NCI-H1105 treated with DMSO at 0.1 percent for 48 hours (cell line): Measurements from ENCODE around the gene PPP2R5B.

Experiments used
- DNase-seq: peaks from one replicate; lab custom pipeline; 2025; lab: John Stamatoyannopoulos, UW

The PPP2R5B gene

DNA sequence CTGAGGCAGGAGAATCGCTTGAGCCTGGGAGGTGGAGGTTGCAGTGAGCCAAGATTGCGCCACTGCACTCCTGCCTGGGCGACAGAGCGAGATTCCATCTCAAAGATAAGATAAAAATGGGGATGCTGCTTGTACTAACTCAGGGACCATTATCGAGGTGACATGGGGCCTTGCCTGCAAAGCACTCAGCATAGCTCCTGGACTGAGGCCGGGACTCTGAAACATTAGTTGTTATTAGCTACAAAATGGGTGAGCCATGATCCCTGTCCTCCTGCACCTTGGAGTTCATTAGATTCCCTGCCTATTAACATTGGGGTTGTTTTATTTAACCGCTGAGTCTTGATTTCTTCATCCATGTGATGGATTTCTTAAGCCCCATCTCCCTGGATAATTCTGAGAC, 5.1 kb downstream of the PPP2R5B start:
- DNase-seq, result no peak

DNA sequence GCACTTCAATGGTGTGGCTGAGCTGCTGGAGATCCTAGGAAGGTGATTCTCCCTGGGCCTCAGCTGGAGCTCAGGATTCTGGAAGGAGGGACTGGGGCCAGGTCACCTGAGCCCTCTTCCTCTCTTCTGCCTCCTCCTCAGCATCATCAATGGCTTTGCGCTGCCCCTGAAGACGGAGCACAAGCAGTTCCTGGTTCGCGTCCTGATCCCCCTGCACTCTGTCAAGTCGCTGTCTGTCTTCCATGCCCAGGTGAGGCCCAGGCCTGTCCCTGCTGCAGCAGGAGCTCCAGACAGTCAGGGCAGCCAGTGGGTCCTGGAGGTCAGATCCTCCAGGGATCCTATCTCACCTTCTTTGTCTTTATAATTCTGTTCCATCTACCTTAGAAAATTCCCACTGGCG, 5.9 kb downstream of the PPP2R5B start:
- no peak for DNase-seq

DNA sequence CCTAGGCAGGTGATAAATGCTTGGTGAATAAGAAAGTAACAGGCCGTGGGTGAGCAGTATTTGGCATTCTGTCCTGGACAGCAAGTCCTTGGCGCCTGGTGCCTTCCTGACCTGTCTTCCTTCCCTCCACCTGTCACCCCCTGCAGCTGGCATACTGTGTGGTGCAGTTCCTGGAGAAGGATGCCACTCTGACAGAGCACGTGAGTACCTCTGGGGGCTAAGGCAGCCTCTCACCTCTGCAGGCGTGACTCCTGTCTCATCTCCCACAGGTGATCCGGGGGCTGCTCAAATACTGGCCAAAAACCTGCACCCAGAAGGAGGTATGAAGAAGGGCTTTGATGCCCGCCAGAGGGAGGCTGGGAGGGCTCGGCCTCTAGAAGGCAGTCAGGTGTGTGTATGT, 6.8 kb downstream of the PPP2R5B start:
- no peak for DNase-seq

DNA sequence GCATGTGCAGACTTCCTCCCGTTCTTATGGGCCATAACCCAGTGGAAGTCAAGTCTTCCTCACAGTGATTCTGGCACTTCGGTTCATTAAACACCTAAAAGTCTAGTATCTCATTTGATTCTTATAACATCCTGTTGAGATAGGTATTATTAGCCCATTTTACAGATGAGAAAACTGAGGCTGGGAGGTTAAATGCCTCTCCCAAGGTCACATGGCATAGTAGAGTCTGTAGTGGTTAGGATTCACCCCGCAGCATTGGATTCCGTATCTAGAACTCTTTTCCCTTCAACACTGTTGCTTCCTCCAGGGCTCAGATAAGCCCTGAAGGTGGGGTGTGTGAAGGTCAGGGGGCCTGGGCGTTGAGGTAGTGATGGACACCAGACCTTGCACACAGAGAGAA, 7.8 kb downstream of the PPP2R5B start:
- no peak for DNase-seq

DNA sequence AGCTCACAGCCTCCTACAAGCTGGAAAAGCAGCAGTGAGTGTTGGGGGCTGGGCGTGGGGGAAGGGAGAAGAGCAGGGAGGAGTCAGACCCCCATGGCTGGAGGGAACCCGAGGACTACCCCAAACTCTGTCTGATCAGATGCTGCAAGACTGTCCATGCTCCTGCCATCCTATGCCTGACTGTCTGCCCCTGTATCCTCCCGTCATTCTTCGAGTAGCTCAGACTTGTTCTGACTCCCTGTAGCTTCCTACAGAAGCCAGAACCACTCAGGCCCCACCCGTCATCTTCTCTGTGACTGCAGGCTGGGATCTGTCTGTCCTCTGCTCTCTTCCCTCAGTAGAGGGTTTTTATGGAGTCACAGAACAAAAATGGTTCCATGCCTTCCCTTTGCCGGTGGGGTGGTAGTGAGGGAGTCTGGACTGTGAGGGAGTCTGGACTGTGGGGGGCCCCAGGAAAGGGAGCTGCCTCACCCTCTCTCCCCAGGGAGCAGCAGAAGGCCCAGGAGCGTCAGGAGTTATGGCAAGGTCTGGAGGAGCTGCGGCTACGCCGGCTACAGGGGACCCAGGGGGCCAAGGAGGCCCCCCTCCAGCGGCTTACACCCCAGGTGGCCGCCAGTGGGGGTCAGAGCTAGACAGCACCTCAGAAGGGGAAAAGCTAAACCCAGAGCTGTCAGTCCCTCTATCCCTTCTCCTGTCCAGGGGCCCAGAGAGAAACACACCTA, 8.9 kb downstream of the PPP2R5B start:
- no peak for DNase-seq

DNA sequence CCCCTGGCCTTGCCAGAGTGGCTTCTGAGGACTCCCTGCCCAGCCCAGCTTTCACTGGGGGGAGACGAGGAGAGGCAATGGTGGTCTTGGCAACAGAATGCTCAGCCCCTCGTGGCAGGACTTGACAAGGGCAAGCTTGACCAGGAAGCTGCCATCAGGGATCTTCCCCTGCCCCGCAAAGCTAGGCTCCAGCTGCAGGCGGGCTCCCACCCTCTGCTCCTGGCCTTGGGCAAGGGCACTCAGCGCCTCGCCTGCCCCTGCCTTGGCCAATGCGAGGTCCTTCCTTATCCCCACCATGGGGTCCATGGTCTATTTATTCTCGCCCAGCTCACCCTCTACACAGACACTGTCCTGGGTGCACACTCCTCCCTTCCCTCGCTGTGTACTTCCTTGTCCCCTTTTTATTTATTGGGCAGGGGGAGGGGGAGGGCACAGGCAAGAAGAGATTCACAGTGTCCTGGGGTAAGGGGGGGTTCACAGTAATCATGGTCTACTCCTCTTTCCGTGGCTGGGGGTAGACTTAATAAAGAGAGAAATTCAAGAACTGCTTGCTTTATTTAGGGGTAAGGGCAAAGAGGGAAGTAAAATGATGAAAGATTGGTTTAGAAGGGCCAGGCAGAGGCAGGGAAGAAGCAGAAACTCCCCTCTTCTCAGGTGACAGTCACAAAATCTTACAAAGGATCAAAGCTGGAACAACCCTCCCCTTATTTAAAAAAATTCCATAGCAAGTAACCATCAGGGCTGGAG, 9.6 kb downstream of the PPP2R5B start:
- DNase-seq, result no peak

DNA sequence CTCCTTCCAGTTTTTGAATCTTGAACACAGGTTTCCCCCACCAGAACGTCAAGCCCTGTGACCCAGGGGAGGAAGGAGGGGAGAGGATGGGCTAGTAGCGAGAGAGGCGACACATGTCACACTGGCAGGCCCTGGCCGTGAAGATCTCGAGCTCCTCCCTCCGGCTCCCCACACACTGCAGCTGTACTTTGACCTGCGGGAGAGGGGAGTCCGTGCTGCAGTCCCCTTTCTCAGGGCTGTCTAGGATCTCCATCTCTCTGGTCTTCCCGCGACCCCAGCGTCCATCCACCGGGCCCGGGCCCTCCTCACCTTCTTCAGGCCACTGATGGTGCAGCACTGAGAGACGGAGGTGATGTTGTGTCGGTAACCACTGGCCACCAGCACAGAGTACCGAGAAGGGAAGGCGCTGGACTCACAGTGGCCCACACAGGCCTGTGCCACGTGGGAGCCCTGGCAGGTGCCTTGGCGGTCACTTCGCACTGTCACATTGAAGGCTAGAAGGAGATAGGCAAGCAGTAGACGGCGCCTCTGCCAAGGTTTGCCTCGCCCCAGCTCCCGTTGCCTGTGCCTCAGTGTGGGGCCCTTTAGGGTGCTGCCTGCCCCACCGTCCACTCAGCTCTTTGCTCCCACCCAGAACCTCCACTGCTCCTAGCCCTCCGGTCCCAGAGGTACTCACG, 10.3 kb downstream of the PPP2R5B start:
- no peak for DNase-seq

DNA sequence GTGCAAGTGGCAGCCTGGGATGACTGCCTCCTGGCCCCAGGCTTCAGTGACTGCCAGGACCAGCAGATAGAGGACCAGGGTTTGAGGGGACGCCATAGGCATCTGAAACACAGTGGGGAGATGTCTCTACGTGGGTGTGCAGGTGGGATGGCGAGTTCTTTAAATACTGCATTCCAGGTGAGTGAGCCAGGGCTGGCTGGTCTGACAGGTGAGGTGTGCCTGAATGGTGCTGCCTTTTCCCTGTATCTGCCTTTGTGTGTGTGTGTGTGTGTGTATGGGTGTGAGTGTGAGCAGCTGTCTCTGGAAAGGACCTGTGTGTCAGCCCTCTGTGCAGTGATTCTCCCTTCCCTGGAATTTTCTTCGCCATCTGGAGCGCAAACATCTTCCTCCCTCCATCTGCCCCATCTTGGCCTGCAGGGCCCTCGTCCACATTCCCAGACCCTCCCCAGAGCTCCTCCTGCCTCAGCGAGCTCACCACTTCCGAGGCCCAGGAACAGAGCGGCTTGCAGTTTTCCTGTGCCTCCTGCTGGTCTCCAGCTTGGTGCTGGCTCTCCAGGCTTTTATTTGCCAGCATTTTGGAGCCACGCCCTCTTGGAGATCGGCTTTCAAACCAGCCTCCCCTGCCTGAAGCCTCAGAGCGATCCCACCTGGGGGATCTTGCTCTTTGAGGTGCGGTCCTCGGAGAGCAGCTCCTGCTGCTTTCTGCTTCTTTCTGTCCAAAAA, 11.0 kb downstream of the PPP2R5B start, which contains the start of gene GPHA2:
TSS of gene GPHA2 (minus strand) at position 535 of the 723 bp plus-strand sequence. CDS start at position 102, 433 bp downstream.
- DNase-seq, result no peak

DNA sequence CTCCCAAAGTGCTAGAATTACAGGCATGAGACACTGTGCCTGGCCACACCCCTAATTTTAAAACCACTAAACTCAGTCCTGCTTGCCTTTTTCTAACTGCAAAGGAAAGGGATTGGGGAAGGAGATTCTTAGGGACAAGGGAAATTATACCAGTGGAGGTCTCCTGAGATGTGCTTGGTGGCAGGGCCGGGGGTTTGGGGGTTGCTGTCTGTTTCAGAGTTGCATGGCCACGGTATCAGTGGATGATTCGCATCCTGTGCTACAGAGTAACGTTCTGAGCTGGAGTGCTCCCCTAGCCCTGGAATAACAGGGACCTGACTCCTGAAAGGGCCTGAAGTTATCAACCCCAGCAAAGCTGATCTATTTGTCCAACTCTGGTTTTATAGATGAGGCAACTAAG, 12.1 kb downstream of the PPP2R5B start:
- DNase-seq, result no peak

DNA sequence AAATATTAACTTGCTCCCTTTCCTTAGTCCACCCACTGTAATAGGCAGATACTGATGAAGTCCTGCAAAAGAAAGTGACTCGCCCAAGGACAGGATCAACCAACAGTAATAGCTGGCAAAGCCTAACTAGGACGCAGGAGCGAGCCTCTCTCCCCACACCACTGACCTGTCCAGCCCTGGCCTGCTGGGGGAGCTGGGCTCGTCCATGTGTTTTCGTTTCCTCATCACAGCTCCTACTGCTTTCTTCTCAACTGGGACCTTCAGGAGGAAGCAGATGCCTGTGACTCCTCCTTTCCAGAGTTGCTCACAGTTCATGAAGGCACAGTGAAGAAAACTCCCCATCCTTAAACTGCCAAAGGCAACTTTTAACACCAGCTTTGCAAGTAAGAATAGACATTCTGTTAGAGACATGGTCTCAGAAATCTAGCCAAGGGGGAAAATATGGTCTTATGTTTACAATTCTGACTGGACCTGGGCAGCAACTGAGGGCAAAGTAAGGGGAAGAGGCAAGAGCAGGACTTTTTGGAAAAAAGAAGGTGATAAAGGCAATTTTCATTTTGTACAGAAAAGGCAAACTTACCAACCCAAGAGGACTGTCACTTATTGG, 22.8 kb downstream of the PPP2R5B start:
- no peak for DNase-seq

DNA sequence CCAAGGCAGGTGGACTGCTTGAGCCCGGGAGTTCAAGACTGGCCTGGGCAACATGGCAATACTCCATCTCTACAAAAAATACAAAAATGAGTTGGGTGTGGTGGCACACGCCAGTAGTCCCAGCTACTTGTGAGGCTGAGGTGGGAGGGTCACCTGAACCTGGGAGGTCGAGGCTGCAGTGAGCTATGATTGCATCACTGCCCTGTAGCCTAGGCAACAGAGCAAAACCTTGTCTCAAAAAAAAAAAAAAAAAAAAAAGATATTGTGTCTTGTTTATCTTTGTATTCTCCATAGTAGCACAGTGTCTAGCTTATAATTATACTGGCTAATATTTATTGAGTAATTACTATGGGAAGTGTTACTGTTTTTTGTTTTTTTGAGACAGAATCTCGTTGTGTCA, 27.0 kb downstream of the PPP2R5B start:
- no peak for DNase-seq

DNA sequence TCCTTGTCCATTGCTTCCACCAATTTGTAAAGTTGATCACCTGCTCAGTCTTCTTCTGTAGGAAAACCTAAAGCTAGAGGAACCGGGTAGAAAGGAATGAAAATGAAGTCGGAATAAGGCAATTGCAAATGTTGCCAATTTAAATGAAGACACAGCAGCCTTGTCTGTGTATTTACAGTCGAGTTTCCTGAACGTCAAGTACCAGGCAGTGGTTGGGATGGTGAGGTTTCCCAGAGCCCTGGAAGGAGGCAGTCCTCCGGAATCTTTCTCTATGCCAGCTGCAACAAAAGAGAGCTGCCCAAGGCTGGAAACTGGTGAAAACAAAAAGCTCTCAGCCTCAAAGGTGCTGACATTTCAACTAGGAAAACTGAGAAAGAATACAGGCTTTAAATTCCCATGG, 29.7 kb downstream of the PPP2R5B start:
- no peak for DNase-seq

DNA sequence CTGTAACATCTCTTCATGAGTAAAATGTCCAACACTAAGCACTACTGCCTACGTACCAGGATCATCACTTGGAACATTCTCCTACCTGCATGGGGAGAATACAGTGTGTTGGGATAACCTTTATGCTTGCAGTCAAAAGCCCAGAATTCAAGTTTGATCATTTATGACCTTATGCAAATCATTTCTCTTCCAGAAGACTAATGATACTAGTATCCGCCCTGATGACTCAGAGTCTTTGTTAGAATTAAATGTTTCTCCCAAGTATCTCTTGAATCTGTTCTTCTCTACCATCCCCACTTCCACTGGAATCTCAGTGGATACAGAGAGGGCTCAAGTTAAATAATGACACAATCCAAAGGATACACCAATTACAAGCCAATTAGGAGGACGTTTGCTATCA, 35.0 kb downstream of the PPP2R5B start:
- DNase-seq, result no peak

DNA sequence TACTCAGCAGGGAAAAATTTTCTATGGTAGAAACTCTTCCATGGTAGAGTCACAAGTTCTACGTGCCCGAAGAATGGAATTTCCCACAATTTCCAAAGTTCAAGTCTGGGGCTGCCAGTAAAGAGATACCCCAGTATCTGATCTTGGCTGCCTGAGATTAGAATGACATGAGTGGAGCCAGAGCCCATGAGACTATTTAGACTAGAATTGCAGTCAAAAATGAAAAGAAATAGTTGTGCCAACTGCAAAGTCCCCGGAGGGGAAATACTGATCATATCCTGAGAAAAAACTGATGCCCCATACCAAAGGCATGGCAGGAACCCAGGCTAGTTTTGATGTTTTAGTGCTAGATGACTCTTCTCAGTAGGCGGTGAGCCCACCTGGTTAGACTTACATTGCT, 36.2 kb downstream of the PPP2R5B start:
- no peak for DNase-seq

DNA sequence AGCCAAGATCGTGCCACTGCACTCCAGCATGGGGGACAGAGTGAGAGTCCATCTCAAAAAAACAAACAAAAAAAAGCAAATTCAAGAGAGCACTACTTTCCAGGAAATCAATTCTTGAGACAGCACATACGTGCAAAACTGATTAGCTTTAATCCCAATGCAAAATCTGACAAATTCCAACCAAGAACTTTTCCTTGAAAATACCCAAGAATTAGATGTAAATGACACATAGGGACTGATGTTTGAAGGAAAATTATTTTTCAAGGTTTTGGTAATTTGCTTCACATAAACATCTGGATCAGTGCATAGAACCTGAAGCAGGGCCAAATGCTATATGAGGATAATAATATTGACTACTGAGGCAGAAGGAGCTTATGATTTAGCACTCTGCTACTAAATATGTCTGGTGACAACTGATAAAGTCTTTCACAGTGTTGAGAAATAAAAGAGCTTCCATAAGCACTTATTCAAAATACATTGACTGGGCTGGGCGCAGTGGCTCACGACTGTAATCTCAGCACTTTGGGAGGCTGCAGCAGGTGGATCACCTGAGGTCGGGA, 38.7 kb downstream of the PPP2R5B start:
- DNase-seq, result no peak

DNA sequence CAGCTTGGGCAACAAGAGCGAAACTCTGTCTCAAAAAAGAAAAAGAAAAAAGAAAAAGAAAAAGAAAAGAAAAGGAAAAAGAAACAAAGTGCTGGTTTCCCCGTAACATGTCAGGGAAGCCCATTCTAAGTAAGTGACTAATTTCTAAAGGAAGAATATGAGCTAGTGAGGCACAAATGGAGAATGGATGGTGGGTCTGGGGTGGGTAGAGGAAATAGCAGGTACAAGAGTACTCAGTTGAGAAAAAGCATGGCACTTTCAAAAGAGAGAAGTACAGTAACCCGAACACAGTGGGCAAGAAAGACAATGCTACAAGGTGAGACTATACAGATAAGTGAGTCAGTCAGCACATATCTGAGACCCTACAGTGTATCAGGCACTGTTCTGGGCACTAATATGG, 42.9 kb downstream of the PPP2R5B start:
- DNase-seq, result no peak

DNA sequence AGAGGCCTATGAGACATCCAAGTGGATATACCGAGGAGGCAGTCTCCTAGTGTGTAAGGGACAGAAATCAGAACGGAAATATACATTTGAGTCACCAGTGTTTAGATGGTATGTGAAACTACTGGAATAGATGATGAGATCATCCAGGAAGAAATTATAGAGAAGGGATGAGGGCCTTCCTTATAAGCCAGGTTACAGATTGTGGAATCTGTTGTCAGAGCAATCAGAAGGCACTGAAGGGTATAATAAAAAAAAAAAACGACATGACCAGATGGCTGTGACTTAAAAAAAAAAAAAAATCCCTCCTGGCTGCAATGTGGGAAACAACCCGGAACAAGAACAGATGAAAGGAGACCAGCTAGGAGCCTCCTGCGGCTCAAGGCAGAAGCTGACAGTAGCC, 44.7 kb downstream of the PPP2R5B start:
- DNase-seq, result no peak

DNA sequence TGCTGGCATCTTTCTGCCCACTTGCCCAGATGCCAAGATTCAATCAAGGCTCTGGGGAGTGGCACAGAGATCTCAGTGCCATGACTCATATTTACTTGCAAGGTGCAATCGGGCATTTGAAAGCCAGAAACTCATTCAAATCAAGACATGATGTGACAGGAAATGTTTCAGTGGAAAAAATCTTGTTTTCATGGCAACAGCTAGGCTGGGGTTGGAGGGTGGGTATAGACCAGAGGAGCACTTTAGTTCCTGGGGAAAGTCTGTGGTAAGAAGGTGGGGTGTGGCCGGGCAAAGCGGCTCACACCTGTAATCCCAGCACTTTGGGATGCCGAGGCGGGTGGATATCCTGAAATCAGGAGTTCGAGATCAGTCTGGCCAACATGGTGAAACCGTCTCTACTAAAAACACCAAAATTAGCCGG, 46.3 kb downstream of the PPP2R5B start:
- no peak for DNase-seq

DNA sequence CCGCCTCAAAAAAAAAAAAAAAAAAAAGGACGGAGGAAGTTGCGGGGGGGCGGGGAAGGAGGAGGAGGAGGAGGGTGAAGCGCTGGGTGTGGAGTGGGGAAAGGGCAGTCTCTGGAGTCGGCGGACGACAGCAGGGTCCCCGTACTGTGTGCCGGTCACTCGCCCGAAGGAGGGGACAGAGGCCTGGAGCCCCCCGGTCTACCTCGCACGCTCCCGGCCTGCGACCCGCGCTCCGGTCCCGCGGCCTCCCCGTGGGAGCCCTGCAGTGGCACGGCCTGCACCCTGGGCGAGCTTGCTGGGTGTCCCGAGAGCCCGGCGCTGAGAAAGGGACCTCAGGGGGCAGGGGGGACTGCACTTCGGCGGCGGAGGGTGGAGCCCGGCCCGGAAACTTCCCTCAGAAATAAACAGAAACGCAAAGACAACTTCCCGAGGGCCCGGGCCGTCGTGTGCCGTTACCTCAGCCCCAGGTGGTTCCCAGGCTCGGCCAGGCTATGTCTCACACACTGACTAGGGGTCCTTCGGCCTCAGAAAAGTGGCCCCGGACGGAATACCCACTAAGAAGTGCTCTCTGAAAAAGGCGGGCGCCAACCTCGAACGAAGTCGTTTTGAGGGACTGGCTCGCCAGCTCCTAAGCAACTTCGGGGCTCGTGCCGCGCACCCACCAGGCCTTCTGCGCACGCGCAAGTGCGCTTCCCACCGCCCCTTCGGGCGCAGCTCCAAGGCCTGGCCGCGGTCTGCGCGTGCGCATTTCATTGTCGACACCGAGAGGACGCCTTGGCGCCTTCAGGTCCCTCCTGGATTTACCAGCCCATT, 47.1 kb downstream of the PPP2R5B start, which contains the start of gene MAJIN:
TSS of gene MAJIN (minus strand) at position 688 of the 813 bp plus-strand sequence. CDS start 12,703 bp downstream, outside the sequence.
- DNase-seq, result no peak

DNA sequence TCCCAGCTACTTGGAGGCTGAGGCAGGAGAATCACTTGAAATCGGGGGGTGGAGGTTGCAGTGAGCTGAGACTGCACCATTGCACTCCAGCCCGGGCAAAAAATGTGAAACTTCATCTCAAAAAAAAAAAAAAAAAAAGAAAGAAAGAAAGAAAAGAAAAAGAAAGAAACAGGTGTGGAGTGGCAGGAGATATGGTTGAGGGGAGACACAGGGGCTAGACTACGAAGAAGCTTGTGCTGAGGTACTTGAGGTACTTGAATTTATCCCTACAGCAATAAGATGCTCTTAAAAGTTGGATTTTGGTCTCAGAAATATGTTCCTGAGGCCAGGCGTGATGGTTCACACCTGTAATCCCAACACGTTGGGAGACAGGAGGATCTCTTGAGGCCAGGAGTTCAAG, 49.6 kb downstream of the PPP2R5B start:
- DNase-seq, result no peak

DNA sequence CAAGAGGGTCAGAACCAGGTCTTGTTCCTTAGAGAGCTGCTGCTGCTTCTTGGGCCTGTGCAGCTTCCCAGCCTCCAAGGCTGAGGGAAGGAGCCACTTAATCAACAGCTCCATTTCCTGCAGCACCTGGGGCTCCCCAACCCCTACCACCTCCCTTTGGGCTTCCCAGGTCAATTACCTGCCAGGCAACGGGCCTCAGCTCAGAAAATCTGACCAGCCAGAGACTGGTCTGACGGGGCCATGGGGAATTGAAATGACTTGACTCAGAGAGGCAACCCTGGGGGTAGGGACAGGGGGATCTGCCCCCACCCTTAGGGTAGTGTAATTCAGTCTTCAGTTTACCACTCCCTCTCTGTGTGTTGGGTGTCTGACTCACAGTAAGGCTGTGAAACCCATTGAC, 52.2 kb downstream of the PPP2R5B start:
- no peak for DNase-seq
